DOHH2 (cell line): ENCODE measurements around the gene IQSEC1.

Experiments
- CTCF ChIP-seq: fragments of 200-600 bp; sonication (generic); IDR thresholded peaks from one replicate; pipeline ENCODE4 v1.5.1; 2014; ENCODE audit warnings: antibody characterized with exemption, mild to moderate bottlenecking, low read depth, low read length; ENCODE audit not compliant: poor library complexity, severe bottlenecking
- EZH2phosphoT487 ChIP-seq: fragments of 200-600 bp; sonication (generic); IDR thresholded peaks from 2 replicates; pipeline ENCODE4 v1.6.1; 2017; ENCODE audit warnings: borderline replicate concordance, mild to moderate bottlenecking, antibody characterized with exemption, low read length, moderate library complexity, mixed read lengths

DNA sequence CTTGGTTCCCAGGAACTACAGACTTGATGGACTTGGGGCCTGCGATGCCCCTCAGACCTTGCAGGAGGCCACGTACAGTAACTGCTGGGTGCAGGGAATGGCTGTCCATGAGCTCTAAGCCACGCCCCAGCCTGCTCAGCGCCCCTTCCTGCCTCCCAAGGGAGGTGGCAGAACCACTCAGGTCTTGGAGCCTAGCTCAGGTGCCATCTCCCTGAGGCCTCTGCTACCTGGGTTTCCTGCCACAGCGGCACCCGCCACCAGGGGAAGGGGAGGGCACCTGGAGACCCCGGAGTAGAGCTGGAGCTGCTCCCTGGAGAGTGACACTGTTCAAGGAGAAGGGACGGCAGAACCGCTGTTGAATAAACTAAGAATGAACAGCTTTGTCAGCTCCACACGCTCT, 154.0 kb downstream of the IQSEC1 start:
- TF ChIP-seq CTCF (no peak), EZH2phosphoT487 (no peak)
